ENCODE measurements around the gene SF3B3. TPM values are rescaled to one million over a fixed set of nuclear protein-coding genes. Genes with fewer than 3 reads are reported as not detected.

Gene SF3B3
- total RNA-seq: 103 TPM
- 103 TPM for polyA plus RNA-seq

GRCh38 chr16:70523743-70524398 is at the start of gene SF3B3:
SF3B3 (plus strand) TSS chr16:70523816; CDS start chr16:70526657, 2,841 bp downstream.
- peak within 1 kb of the TSS; percentile 82 for H3K27ac ChIP-seq (ENCODE audit: low read depth)
- no peak for DNase-seq (ENCODE audit: extremely low spot score)

GRCh38 chr16:70474320-70475053 is 49.1 kb upstream of the SF3B3 start:
- no peak overlapping the region for H3K4me3 ChIP-seq (ENCODE audit: low read depth, low read length)
- no peaks in the 10 kb centered on the region for H3K36me3 ChIP-seq (ENCODE audit: insufficient read depth)
- no peak overlapping the region for H3K27ac ChIP-seq (ENCODE audit: low read depth)
- 93% methylated on average over 22 of the region's 22 CpGs for WGBS
- DNase-seq (ENCODE audit: extremely low spot score): no peak
- H3K4me1 ChIP-seq (ENCODE audit: insufficient read depth): no peaks in the 10 kb centered on the region

More at GRCh38 chr16:70523743-70524398, at the start of gene SF3B3:
- H3K36me3 ChIP-seq (ENCODE audit: insufficient read depth): peaks cover 1% of the 10 kb centered on the region
- WGBS: under 1% methylated on average over 32 of the region's 32 CpGs
- H3K4me3 ChIP-seq (ENCODE audit: low read depth, low read length): peak within 1 kb of the TSS; percentile 64
- H3K4me1 ChIP-seq (ENCODE audit: insufficient read depth): no peaks in the 10 kb centered on the region

- Histone ChIP-seq H3K4me3 (ENCODE audit: low read depth, low read length) (no peak overlapping the region), H3K4me1 (ENCODE audit: insufficient read depth) (no peaks in the 10 kb centered on the region), H3K36me3 (ENCODE audit: insufficient read depth) (no peaks in the 10 kb centered on the region), H3K27ac (ENCODE audit: low read depth) (no peak overlapping the region)
- WGBS: 87% methylated on average over 24 of the region's 24 CpGs
- DNase-seq (ENCODE audit: extremely low spot score): no peak
Measured at GRCh38 chr16:70475054-70475871, 48.4 kb upstream of the SF3B3 start.

DNA sequence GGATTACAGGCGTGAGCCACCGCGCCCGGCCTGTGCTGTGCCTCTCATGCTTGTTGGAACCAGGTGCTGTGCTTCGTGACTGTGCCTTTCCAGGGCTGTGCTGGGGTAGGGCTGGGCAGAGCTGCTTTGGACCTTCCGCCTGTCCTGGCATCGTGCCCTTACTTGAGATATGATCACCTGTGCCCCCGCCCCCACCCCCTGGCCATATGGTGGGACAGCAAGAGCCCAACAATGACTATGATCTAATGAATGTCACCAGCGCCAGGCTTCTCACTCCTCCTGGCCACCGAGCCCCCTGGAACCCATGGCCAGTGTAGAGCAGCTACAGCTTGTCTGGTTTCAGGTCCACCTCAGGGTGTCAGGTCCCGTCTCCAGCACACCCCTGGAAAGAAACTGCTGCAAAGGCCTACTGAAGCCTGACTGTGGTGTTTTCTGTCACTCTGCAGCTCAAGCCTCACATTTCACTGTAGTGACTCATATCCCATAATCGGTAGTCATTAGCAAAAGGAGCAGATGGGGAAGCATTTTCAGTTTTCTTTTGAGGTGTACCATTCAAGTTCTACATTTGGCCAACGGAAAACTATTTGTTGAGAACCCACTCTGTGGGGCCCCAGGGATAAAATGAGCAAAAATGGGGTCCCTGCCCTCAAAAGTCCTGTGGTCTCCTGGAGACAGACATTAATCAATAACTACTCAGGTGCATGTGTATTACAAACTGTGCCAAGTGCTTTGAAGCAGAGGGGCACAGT is 47.2 kb upstream of the SF3B3 start:
- DNase-seq (ENCODE audit: extremely low spot score): no peak
- H3K4me1 ChIP-seq (ENCODE audit: insufficient read depth): no peaks in the 10 kb centered on the region
- H3K27ac ChIP-seq (ENCODE audit: low read depth): no peak overlapping the region
- 79% methylated on average over 13 of the region's 13 CpGs for WGBS
- H3K36me3 ChIP-seq (ENCODE audit: insufficient read depth): no peaks in the 10 kb centered on the region
- no peak overlapping the region for H3K4me3 ChIP-seq (ENCODE audit: low read depth, low read length)

GRCh38 chr16:70478169-70478568 is 45.4 kb upstream of the SF3B3 start:
- Histone ChIP-seq H3K27ac (ENCODE audit: low read depth) (no peak overlapping the region), H3K4me1 (ENCODE audit: insufficient read depth) (no peaks in the 10 kb centered on the region), H3K36me3 (ENCODE audit: insufficient read depth) (no peaks in the 10 kb centered on the region), H3K4me3 (ENCODE audit: low read depth, low read length) (no peak overlapping the region)
- WGBS: 94% methylated on average over 8 of the region's 8 CpGs
- no peak for DNase-seq (ENCODE audit: extremely low spot score)

GRCh38 chr16:70478912-70479341 is 44.7 kb upstream of the SF3B3 start:
- Histone ChIP-seq H3K4me1 (ENCODE audit: insufficient read depth) (no peaks in the 10 kb centered on the region), H3K27ac (ENCODE audit: low read depth) (no peak overlapping the region), H3K36me3 (ENCODE audit: insufficient read depth) (no peaks in the 10 kb centered on the region)

DNA sequence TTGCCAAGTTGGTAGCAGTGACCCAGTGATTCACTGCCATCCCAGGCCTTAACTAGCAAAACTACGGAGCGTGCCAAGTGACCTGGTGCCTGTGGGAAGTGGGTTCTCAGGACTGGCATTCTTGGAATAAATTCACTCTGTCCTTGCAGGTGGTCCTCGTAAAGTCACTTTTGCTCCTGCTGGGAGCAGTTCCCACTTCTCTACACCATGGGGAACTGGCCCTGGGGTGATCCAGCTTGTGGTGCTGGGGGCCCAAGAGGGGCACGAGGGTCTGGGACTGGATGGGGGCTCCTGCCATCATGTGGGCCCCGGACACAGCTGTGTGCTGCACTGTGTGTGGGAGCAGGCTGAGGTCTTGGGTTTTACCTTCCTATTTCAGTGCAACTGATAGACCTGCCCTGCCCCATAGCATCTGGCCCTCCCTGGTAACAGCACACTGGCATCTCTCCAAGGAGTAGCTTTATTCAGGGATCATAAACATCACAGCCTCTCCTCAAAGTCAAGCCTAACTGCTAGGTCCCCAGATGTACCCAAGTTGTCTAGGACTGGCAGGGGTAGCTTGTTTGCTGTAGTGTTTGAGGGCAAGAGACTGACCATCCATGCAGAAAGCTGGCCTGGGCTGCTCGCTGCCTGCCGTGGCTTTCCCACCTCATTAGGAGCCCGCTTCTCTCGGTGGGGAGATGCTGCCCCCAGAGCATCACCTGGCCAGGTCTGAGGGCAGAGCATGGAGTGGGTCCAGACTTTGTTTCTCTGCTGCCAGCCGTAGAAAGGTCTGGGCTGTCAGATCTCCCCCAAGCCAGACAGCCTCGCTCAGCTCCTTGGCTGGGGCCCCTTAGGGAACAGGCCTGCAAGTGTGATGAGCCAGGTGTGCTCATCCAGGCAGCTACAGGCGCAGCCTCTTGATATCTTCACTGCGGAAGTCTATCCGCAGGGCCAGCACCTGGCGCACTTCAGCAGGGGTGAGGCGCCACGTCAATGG is 43.2 kb upstream of the SF3B3 start:
- Histone ChIP-seq H3K27ac (ENCODE audit: low read depth) (no peak overlapping the region), H3K36me3 (ENCODE audit: insufficient read depth) (no peaks in the 10 kb centered on the region), H3K4me3 (ENCODE audit: low read depth, low read length) (no peak overlapping the region), H3K4me1 (ENCODE audit: insufficient read depth) (no peaks in the 10 kb centered on the region)
- no peak for DNase-seq (ENCODE audit: extremely low spot score)
- WGBS: 92% methylated on average over 17 of the region's 17 CpGs

More at GRCh38 chr16:70478912-70479341, 44.7 kb upstream of the SF3B3 start:
- no peak for DNase-seq (ENCODE audit: extremely low spot score)
- 63% methylated on average over 10 of the region's 10 CpGs for WGBS
- no peak overlapping the region for H3K4me3 ChIP-seq (ENCODE audit: low read depth, low read length)

- H3K36me3 ChIP-seq (ENCODE audit: insufficient read depth): no peaks in the 10 kb centered on the region
- no peaks in the 10 kb centered on the region for H3K4me1 ChIP-seq (ENCODE audit: insufficient read depth)
- no peak overlapping the region for H3K4me3 ChIP-seq (ENCODE audit: low read depth, low read length)
- no peak for DNase-seq (ENCODE audit: extremely low spot score)
- no peak overlapping the region for H3K27ac ChIP-seq (ENCODE audit: low read depth)
- WGBS: 93% methylated on average over 7 of the region's 7 CpGs
Measured at GRCh38 chr16:70481929-70482536, 41.6 kb upstream of the SF3B3 start.

DNA sequence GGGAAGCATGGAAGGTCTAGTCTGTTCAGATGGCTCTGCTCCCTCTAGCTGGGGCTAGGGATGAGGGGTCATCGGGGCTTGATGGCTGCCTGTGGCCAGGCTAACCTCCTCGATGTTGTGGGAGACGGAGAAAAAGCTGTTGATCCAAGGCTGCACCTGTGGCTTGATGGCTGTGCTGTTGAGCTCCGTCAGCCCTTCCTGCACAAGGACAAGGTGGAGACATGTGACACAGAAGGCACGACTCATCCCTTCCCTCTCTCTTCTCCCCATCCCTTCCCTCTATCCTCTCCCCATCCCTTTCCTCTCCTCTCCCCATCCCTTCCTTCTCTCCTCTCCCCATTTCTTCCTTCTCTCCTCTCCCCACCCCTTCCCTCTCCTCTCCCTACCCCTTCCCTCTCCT is 41.0 kb upstream of the SF3B3 start:
- H3K27ac ChIP-seq (ENCODE audit: low read depth): no peak overlapping the region
- 82% methylated on average over 5 of the region's 5 CpGs for WGBS
- DNase-seq (ENCODE audit: extremely low spot score): no peak
- H3K4me1 ChIP-seq (ENCODE audit: insufficient read depth): no peaks in the 10 kb centered on the region
- no peak overlapping the region for H3K4me3 ChIP-seq (ENCODE audit: low read depth, low read length)
- H3K36me3 ChIP-seq (ENCODE audit: insufficient read depth): no peaks in the 10 kb centered on the region

GRCh38 chr16:70483426-70483825 is 40.2 kb upstream of the SF3B3 start:
- Histone ChIP-seq H3K27ac (ENCODE audit: low read depth) (no peak overlapping the region), H3K4me1 (ENCODE audit: insufficient read depth) (no peaks in the 10 kb centered on the region), H3K36me3 (ENCODE audit: insufficient read depth) (no peaks in the 10 kb centered on the region), H3K4me3 (ENCODE audit: low read depth, low read length) (no peak overlapping the region)
- 93% methylated on average over 5 of the region's 5 CpGs for WGBS
- no peak for DNase-seq (ENCODE audit: extremely low spot score)

DNA sequence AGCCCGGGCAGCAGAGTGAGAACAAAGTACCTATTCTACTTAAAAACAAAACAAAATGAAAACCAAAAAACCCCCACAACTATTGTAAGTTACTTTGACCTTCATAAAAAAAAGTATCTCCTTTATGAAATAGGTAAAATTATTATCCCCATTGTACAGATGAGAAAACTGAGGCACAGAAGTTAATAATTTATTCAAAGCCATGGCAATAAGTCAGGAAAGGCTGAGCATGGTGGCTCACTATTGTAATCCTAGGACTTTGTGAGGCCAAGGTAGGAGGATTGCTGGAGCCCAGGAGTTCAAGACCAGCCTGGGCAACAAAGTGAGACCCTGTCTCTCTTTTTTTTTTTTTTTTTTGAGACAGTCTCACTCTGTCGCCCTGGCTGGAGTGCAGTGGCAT is 38.7 kb upstream of the SF3B3 start:
- no peak for DNase-seq (ENCODE audit: extremely low spot score)
- Histone ChIP-seq H3K36me3 (ENCODE audit: insufficient read depth) (no peaks in the 10 kb centered on the region), H3K4me1 (ENCODE audit: insufficient read depth) (no peaks in the 10 kb centered on the region), H3K4me3 (ENCODE audit: low read depth, low read length) (no peak overlapping the region), H3K27ac (ENCODE audit: low read depth) (no peak overlapping the region)
- WGBS: 91% methylated on average over 2 of the region's 2 CpGs

GRCh38 chr16:70490261-70490660 is 33.4 kb upstream of the SF3B3 start:
- Histone ChIP-seq H3K4me3 (ENCODE audit: low read depth, low read length) (no peak overlapping the region), H3K27ac (ENCODE audit: low read depth) (no peak overlapping the region), H3K4me1 (ENCODE audit: insufficient read depth) (no peaks in the 10 kb centered on the region), H3K36me3 (ENCODE audit: insufficient read depth) (peaks cover 6% of the 10 kb centered on the region)
- no peak for DNase-seq (ENCODE audit: extremely low spot score)
- WGBS: 82% methylated on average over 6 of the region's 6 CpGs
